Neuron (in vitro differentiated cells): Measurements from ENCODE around the gene A3GALT2.

ENCODE experiments used
- H2AFZ ChIP-seq: one replicate; pipeline ENCODE4 v1.6.1; 2013; ENCODE audit warnings: low read depth, mild to moderate bottlenecking, inconsistent platforms, low read length, moderate library complexity
- H3K27me3 ChIP-seq: one replicate; pipeline ENCODE4 v1.6.1; 2013; ENCODE audit warnings: low read length; ENCODE audit not compliant: insufficient read depth
- H3K36me3 ChIP-seq: one replicate; pipeline ENCODE4 v1.6.1; 2013; ENCODE audit warnings: low read length; ENCODE audit not compliant: insufficient read depth
- H3K4me1 ChIP-seq: one replicate; pipeline ENCODE4 v1.6.1; 2013; ENCODE audit warnings: low read length; ENCODE audit not compliant: insufficient read depth
- H3K4me3 ChIP-seq: 2 replicates; pipeline ENCODE4 v1.5.1; 2013; ENCODE audit warnings: mild to moderate bottlenecking, low read length, moderate library complexity
- H3K9me3 ChIP-seq: one replicate; pipeline ENCODE4 v1.6.1; 2013; ENCODE audit warnings: low read length

The A3GALT2 gene

GRCh38 chr1:33271666-33272505, 49.0 kb downstream of the A3GALT2 start:
- peaks cover 44% of the 10 kb centered on the region for H3K36me3 ChIP-seq

GRCh38 chr1:33270808-33271465, 50.0 kb downstream of the A3GALT2 start:
- no peak overlapping the region for H2AFZ ChIP-seq
- H3K4me1 ChIP-seq = no peaks in the 10 kb centered on the region
- H3K4me3 ChIP-seq = no peak overlapping the region
- no peaks in the 10 kb centered on the region for H3K9me3 ChIP-seq
- no peaks in the 10 kb centered on the region for H3K27me3 ChIP-seq
- H3K36me3 ChIP-seq = peaks cover 36% of the 10 kb centered on the region

More at GRCh38 chr1:33271666-33272505, 49.0 kb downstream of the A3GALT2 start:
- no peak overlapping the region for H2AFZ ChIP-seq
- no peaks in the 10 kb centered on the region for H3K4me1 ChIP-seq
- H3K4me3 ChIP-seq = no peak overlapping the region
- no peaks in the 10 kb centered on the region for H3K27me3 ChIP-seq
- H3K9me3 ChIP-seq = no peaks in the 10 kb centered on the region

GRCh38 chr1:33270379-33270778, 50.5 kb downstream of the A3GALT2 start:
- Histone ChIP-seq H3K9me3 (no peaks in the 10 kb centered on the region), H3K4me3 (no peak overlapping the region), H3K4me1 (no peaks in the 10 kb centered on the region), H2AFZ (no peak overlapping the region), H3K27me3 (no peaks in the 10 kb centered on the region), H3K36me3 (peaks cover 31% of the 10 kb centered on the region)

- Histone ChIP-seq H3K4me1 (no peaks in the 10 kb centered on the region), H3K4me3 (no peak overlapping the region), H3K36me3 (peaks cover 31% of the 10 kb centered on the region), H2AFZ (no peak overlapping the region), H3K9me3 (no peaks in the 10 kb centered on the region), H3K27me3 (no peaks in the 10 kb centered on the region)
Measured at GRCh38 chr1:33269621-33270020, 51.3 kb downstream of the A3GALT2 start.

GRCh38 chr1:33268927-33269610, 51.8 kb downstream of the A3GALT2 start:
- Histone ChIP-seq H3K36me3 (peaks cover 31% of the 10 kb centered on the region), H3K27me3 (no peaks in the 10 kb centered on the region), H3K4me1 (no peaks in the 10 kb centered on the region), H3K9me3 (no peaks in the 10 kb centered on the region), H3K4me3 (no peak overlapping the region), H2AFZ (no peak overlapping the region)

- H3K4me3 ChIP-seq = no peak overlapping the region
- H3K9me3 ChIP-seq = no peaks in the 10 kb centered on the region
- H3K4me1 ChIP-seq = no peaks in the 10 kb centered on the region
- no peaks in the 10 kb centered on the region for H3K27me3 ChIP-seq
- peaks cover 26% of the 10 kb centered on the region for H3K36me3 ChIP-seq
- H2AFZ ChIP-seq = no peak overlapping the region
Measured at GRCh38 chr1:33268457-33268856, 52.4 kb downstream of the A3GALT2 start.

- H3K9me3 ChIP-seq = no peaks in the 10 kb centered on the region
- H3K36me3 ChIP-seq = peaks cover 28% of the 10 kb centered on the region
- H3K4me3 ChIP-seq = no peak overlapping the region
- H3K27me3 ChIP-seq = no peaks in the 10 kb centered on the region
- H2AFZ ChIP-seq = no peak overlapping the region
- H3K4me1 ChIP-seq = no peaks in the 10 kb centered on the region
Measured at GRCh38 chr1:33267468-33268205, 53.3 kb downstream of the A3GALT2 start.

- Histone ChIP-seq H3K4me3 (no peak overlapping the region), H3K9me3 (no peaks in the 10 kb centered on the region), H3K27me3 (no peaks in the 10 kb centered on the region), H3K36me3 (peaks cover 28% of the 10 kb centered on the region), H3K4me1 (peaks cover under 1% of the 10 kb centered on the region), H2AFZ (no peak overlapping the region)
Measured at GRCh38 chr1:33266766-33267165, 54.1 kb downstream of the A3GALT2 start.

- no peaks in the 10 kb centered on the region for H3K9me3 ChIP-seq
- no peaks in the 10 kb centered on the region for H3K27me3 ChIP-seq
- peaks cover 22% of the 10 kb centered on the region for H3K36me3 ChIP-seq
Measured at GRCh38 chr1:33265780-33266605, 54.9 kb downstream of the A3GALT2 start.

GRCh38 chr1:33263890-33264504, 56.9 kb downstream of the A3GALT2 start:
- no peak overlapping the region for H2AFZ ChIP-seq

More at GRCh38 chr1:33265780-33266605, 54.9 kb downstream of the A3GALT2 start:
- H3K4me1 ChIP-seq = peaks cover 8% of the 10 kb centered on the region
- H3K4me3 ChIP-seq = no peak overlapping the region
- no peak overlapping the region for H2AFZ ChIP-seq

GRCh38 chr1:33261344-33261743, 59.6 kb downstream of the A3GALT2 start:
- Histone ChIP-seq H3K36me3 (peaks cover 6% of the 10 kb centered on the region), H3K9me3 (no peaks in the 10 kb centered on the region), H3K4me1 (peaks cover 41% of the 10 kb centered on the region), H2AFZ (no peak overlapping the region), H3K27me3 (no peaks in the 10 kb centered on the region), H3K4me3 (no peak overlapping the region)

More at GRCh38 chr1:33263890-33264504, 56.9 kb downstream of the A3GALT2 start:
- Histone ChIP-seq H3K4me3 (no peak overlapping the region), H3K36me3 (peaks cover 8% of the 10 kb centered on the region), H3K27me3 (no peaks in the 10 kb centered on the region), H3K4me1 (peaks cover 24% of the 10 kb centered on the region), H3K9me3 (no peaks in the 10 kb centered on the region)

GRCh38 chr1:33260439-33260838, 60.5 kb downstream of the A3GALT2 start:
- Histone ChIP-seq H3K36me3 (peaks cover 6% of the 10 kb centered on the region), H3K4me3 (no peak overlapping the region), H2AFZ (no peak overlapping the region), H3K27me3 (no peaks in the 10 kb centered on the region), H3K4me1 (peaks cover 41% of the 10 kb centered on the region), H3K9me3 (no peaks in the 10 kb centered on the region)
